ENCODE data around the gene DDX31.

Gene DDX31

GRCh38 chr9:132628746-132629145 is 41.0 kb downstream of the DDX31 start:
- no peak for TF ChIP-seq CTCF (IDR thresholded peaks at IDR 0.05; ENCODE audit: borderline replicate concordance, control extremely low read depth, extremely low read depth, insufficient read depth, missing control alignments)
- DNase-seq (ENCODE audit: low spot score), result no peak
- in situ Hi-C loops (cut with MboI; ENCODE audit: low sequenced_read_pairs, unreplicated experiment), result no loop called here

- in situ Hi-C loops (cut with MboI; ENCODE audit: low sequenced_read_pairs, unreplicated experiment), result no loop called here
- no peak for TF ChIP-seq CTCF (IDR thresholded peaks at IDR 0.05; ENCODE audit: borderline replicate concordance, control extremely low read depth, extremely low read depth, insufficient read depth, missing control alignments)
- DNase-seq (ENCODE audit: low spot score), result no peak
Measured at GRCh38 chr9:132627594-132627993, 42.2 kb downstream of the DDX31 start.

- DNase-seq (ENCODE audit: low spot score), result no peak
- TF ChIP-seq CTCF (IDR thresholded peaks at IDR 0.05; ENCODE audit: borderline replicate concordance, control extremely low read depth, extremely low read depth, insufficient read depth, missing control alignments), result no peak
- in situ Hi-C loops (cut with MboI; ENCODE audit: low sequenced_read_pairs, unreplicated experiment), result no loop called here
Measured at GRCh38 chr9:132627106-132627505, 42.7 kb downstream of the DDX31 start.

GRCh38 chr9:132626285-132626684 is 43.5 kb downstream of the DDX31 start:
- no peak for DNase-seq (ENCODE audit: low spot score)
- no peak for TF ChIP-seq CTCF (IDR thresholded peaks at IDR 0.05; ENCODE audit: borderline replicate concordance, control extremely low read depth, extremely low read depth, insufficient read depth, missing control alignments)
- in situ Hi-C loops (cut with MboI; ENCODE audit: low sequenced_read_pairs, unreplicated experiment), result no loop called here

- in situ Hi-C loops (cut with MboI; ENCODE audit: low sequenced_read_pairs, unreplicated experiment), result no loop called here
- DNase-seq (ENCODE audit: low spot score), result no peak
- TF ChIP-seq CTCF (IDR thresholded peaks at IDR 0.05; ENCODE audit: borderline replicate concordance, control extremely low read depth, extremely low read depth, insufficient read depth, missing control alignments), result no peak
Measured at GRCh38 chr9:132622159-132622558, 47.6 kb downstream of the DDX31 start.

GRCh38 chr9:132616725-132617124 is 53.1 kb downstream of the DDX31 start:
- in situ Hi-C loops (cut with MboI; ENCODE audit: low sequenced_read_pairs, unreplicated experiment), result no loop called here

More at GRCh38 chr9:132616725-132617124, 53.1 kb downstream of the DDX31 start:
- TF ChIP-seq CTCF (IDR thresholded peaks at IDR 0.05; ENCODE audit: borderline replicate concordance, control extremely low read depth, extremely low read depth, insufficient read depth, missing control alignments), result no peak
- no peak for DNase-seq (ENCODE audit: low spot score)
